Stimulated activated CD4-positive, alpha-beta T cell treated with anti-CD3 and anti-CD28 coated beads, Interleukin-4, amount 100 ng/mL, for 24 hours (primary cell): ENCODE measurements around the gene CPNE1.
"Not testable (repeated sequence)": the region's sequence is repeated elsewhere in the genome, so short reads cannot be mapped to it uniquely, and the experiment has no call there.

Experiments
- DNase-seq: peaks from one replicate; pipeline ENCODE4 v3.0.0-alpha.2; 2020

Gene CPNE1

GRCh38 chr20:35697696-35698297 is 33.1 kb upstream of the CPNE1 start:
- no peak for DNase-seq

- DNase-seq, result no peak
These were observed 31.3 kb upstream of the CPNE1 start for GRCh38 chr20:35695978-35696377.

GRCh38 chr20:35695245-35695749 is 30.6 kb upstream of the CPNE1 start:
- no peak for DNase-seq

GRCh38 chr20:35690265-35690664 is 25.6 kb upstream of the CPNE1 start:
- DNase-seq, result no peak

GRCh38 chr20:35686872-35687271 is 22.2 kb upstream of the CPNE1 start:
- DNase-seq, result not testable (repeated sequence)

- DNase-seq, result not testable (repeated sequence)
These were observed 20.7 kb upstream of the CPNE1 start for GRCh38 chr20:35685368-35685767.

GRCh38 chr20:35681960-35682359 is 17.3 kb upstream of the CPNE1 start:
- no peak for DNase-seq

GRCh38 chr20:35680452-35681183 is 15.9 kb upstream of the CPNE1 start:
- DNase-seq, result no peak

- no peak for DNase-seq
These were observed 10.2 kb upstream of the CPNE1 start for GRCh38 chr20:35674921-35675320.

- no peak for DNase-seq
These were observed 9.2 kb upstream of the CPNE1 start for GRCh38 chr20:35673884-35674283.

- no peak for DNase-seq
These were observed 5.0 kb upstream of the CPNE1 start for GRCh38 chr20:35669681-35670080.

GRCh38 chr20:35669221-35669620 is 4.5 kb upstream of the CPNE1 start:
- DNase-seq, result no peak

GRCh38 chr20:35665949-35666288 is 1.2 kb upstream of the CPNE1 start:
- DNase-seq, result no peak

GRCh38 chr20:35663516-35664465 is 909 bp downstream of the CPNE1 start:
- peak; percentile 66 for DNase-seq

- DNase-seq, result peak; percentile 18
These were observed 2.1 kb downstream of the CPNE1 start for GRCh38 chr20:35662551-35662950.

GRCh38 chr20:35661908-35662307 is 2.8 kb downstream of the CPNE1 start:
- DNase-seq, result no peak

GRCh38 chr20:35661053-35661452 is 3.6 kb downstream of the CPNE1 start:
- DNase-seq, result no peak

- DNase-seq, result peak; percentile 42
These were observed 4.4 kb downstream of the CPNE1 start for GRCh38 chr20:35660122-35660937.

GRCh38 chr20:35657271-35657670 is 7.4 kb downstream of the CPNE1 start:
- no peak for DNase-seq

- no peak for DNase-seq
These were observed 10.3 kb downstream of the CPNE1 start for GRCh38 chr20:35654415-35654814.

- DNase-seq, result no peak
These were observed 10.8 kb downstream of the CPNE1 start for GRCh38 chr20:35653893-35654292.

GRCh38 chr20:35653430-35653734 is 11.3 kb downstream of the CPNE1 start:
- DNase-seq, result no peak
